ENCODE results near the gene APC.
"Not testable (repeated sequence)": the region's sequence is repeated elsewhere in the genome, so short reads cannot be mapped to it uniquely, and the experiment has no call there.

APC gene

GRCh38 chr5:112737463-112738190 is at the start of gene APC:
APC (plus strand) TSS chr5:112737885; CDS start chr5:112754891, 17,006 bp downstream.
- DNase-seq: peak; percentile 86

GRCh38 chr5:112689155-112689909 is 48.4 kb upstream of the APC start:
- DNase-seq: no peak

GRCh38 chr5:112690605-112691338 is 46.9 kb upstream of the APC start:
- DNase-seq: no peak

GRCh38 chr5:112691339-112691680 is 46.4 kb upstream of the APC start:
- peak; percentile 18 for DNase-seq

GRCh38 chr5:112691758-112692157 is 45.9 kb upstream of the APC start:
- peak; percentile 41 for DNase-seq

GRCh38 chr5:112692472-112692871 is 45.2 kb upstream of the APC start:
- DNase-seq: no peak

GRCh38 chr5:112693301-112693700 is 44.4 kb upstream of the APC start:
- DNase-seq: no peak

- no peak for DNase-seq
Measured at GRCh38 chr5:112694853-112695709, 42.6 kb upstream of the APC start.

GRCh38 chr5:112696786-112697185 is 40.9 kb upstream of the APC start:
- DNase-seq: no peak

GRCh38 chr5:112697322-112697721 is 40.4 kb upstream of the APC start:
- no peak for DNase-seq

- DNase-seq: no peak
Measured at GRCh38 chr5:112697833-112698232, 39.9 kb upstream of the APC start.

- peak; percentile 59 for DNase-seq
Measured at GRCh38 chr5:112703866-112704820, 33.5 kb upstream of the APC start.

- DNase-seq: no peak
Measured at GRCh38 chr5:112706446-112707016, 31.2 kb upstream of the APC start.

- peak; percentile 96 for DNase-seq
Measured at GRCh38 chr5:112707187-112708102, 30.2 kb upstream of the APC start.

- no peak for DNase-seq
Measured at GRCh38 chr5:112708103-112708622, 29.5 kb upstream of the APC start.

GRCh38 chr5:112709416-112709815 is 28.3 kb upstream of the APC start:
- no peak for DNase-seq

- DNase-seq: no peak
Measured at GRCh38 chr5:112710896-112711295, 26.8 kb upstream of the APC start.

- DNase-seq: no peak
Measured at GRCh38 chr5:112711436-112711835, 26.2 kb upstream of the APC start.

GRCh38 chr5:112713206-112713605 is 24.5 kb upstream of the APC start:
- no peak for DNase-seq

GRCh38 chr5:112716895-112717294 is 20.8 kb upstream of the APC start:
- DNase-seq: not testable (repeated sequence)
